Esophagus (tissue), 2 donors: ENCODE measurements around the gene NHLH2. TPM values are rescaled to one million over a fixed set of nuclear protein-coding genes. Genes with fewer than 3 reads are reported as not detected.

Experiments used
- H3K27ac ChIP-seq, 2 donors: one replicate each; pipeline ENCODE4 v1.5.1; 2013; ENCODE audit warnings: low read depth in 2 of 2, mild to moderate bottlenecking in 2 of 2, inconsistent platforms in 1 of 2, low read length in 1 of 2, moderate library complexity in 1 of 2
- H3K27me3 ChIP-seq, 2 donors: one replicate each; pipeline ENCODE4 v1.6.1; 2013; ENCODE audit warnings: low read length in 2 of 2, control low read depth in 1 of 2, mild to moderate bottlenecking in 1 of 2; ENCODE audit not compliant: insufficient read depth in 2 of 2, control insufficient read depth in 1 of 2
- H3K36me3 ChIP-seq, 2 donors: one replicate each; pipeline ENCODE4 v1.6.1; 2013; ENCODE audit warnings: low read length in 1 of 2; ENCODE audit not compliant: control insufficient read depth in 2 of 2, insufficient read depth in 2 of 2
- H3K4me1 ChIP-seq, 2 donors: one replicate each; pipeline ENCODE4 v1.6.1; 2013; ENCODE audit warnings: low read length in 1 of 2; ENCODE audit not compliant: control insufficient read depth in 2 of 2, insufficient read depth in 2 of 2
- H3K4me3 ChIP-seq, 2 donors: one replicate each; pipeline ENCODE4 v1.5.1; 2013; ENCODE audit warnings: low read length in 2 of 2, mild to moderate bottlenecking in 2 of 2, low read depth in 1 of 2, moderate library complexity in 1 of 2
- H3K9me3 ChIP-seq, 2 donors: one replicate each; pipeline ENCODE4 v1.6.1; 2013; ENCODE audit warnings: mild to moderate bottlenecking in 2 of 2, low read depth in 1 of 2, low read length in 1 of 2, moderate library complexity in 1 of 2; ENCODE audit not compliant: control insufficient read depth in 2 of 2, insufficient read depth in 1 of 2
- WGBS, 2 donors: extraction: QIAGEN DNeasy Blood & Tissue Kit; methylation state at CpG; one replicate each; pipeline ENCODE4 v1.1.7; 2013; 5-methylcytosine and 5-hydroxymethylcytosine counted together
- polyA plus RNA-seq, 2 donors: library from polyadenylated mRNA; stranded (reverse); fragments of 200-250 nt; gene quantifications; one replicate each; pipeline ENCODE4 v1.2.3, GENCODE V29; 2013
- donor health status: healthy with polysubstance abuse.
- donor health status: Bipolar disorder and iron deficiency.

The NHLH2 gene
- polyA plus RNA-seq, 2 donors = 1.3 to 1.8 TPM

DNA sequence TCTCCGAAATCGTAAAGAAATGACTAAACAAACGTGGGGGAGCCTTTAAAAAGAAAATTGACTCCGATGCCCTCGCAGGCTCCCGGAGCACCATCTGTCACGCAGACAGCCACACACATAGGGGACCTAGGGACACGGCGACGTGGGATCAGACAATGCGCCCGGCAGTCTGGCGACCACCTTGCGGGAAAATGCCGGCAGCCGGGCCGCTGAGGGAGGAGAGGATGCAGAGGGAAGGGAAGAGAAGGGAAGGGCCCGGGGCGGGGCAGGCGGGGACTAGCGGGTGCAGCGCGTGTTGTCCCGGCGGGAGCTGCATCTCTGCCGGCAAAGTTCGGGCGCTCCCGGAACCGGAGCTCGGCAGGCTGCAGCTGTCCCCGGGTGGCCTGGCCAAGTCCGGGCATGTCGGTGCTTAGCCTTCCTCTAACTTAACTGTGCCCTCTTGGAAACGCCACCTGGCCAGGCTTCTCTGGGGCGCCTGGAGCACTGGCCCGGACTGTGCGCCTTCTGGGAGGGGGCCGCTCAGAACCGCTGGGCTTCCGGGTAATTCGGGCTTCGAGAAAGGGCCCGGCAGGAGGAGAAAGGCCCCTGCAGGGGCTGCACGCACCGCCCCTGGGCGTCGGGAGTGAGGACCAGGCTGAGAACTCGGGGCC, 1.8 kb downstream of the NHLH2 start:
- Histone ChIP-seq H3K4me3 (peak overlapping the region; percentile 59), H3K27me3 (no peaks in the 10 kb centered on the region), H3K4me1 (peaks cover 0 to 3% of the 10 kb centered on the region in 2 donors), H3K27ac (peak overlapping the region; percentile 73 to 83), H3K9me3 (peaks cover 0 to 2% of the 10 kb centered on the region in 2 donors), H3K36me3 (no peaks in the 10 kb centered on the region)
- WGBS, 2 donors = 2% methylated on average over 44 to 49 of the region's 49 CpGs

DNA sequence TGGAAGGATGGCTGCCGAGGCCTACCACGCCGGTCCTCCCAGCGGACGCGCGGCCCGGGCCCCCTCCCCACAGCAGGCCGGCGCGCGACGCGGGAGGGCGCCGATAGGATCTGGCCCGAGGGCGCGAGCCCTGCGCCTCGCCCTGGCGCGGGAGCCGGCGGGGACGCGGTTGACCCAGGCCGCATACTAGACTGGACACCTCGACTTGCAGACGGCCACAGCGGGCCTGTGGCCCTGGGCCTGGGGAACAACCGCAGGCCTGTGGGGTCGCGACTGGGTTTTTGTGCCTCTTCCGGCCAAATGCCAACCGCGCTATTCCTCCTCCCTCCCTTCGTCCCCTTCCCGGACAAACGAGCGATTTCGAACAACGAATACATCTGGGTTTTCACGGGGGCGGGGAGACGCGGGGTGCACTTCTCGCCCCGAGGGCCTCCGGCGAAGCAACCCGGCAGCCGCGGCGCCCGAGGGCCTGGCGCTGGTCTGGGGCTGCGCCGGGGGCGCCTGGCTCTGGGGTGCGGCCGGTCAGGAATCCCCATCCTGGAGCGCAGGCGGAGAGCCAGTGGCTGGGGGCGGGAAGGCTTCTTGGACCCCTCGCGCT, 2.4 kb downstream of the NHLH2 start:
- peak overlapping the region; percentile 73 to 83 for H3K27ac ChIP-seq
- peaks cover 0 to 3% of the 10 kb centered on the region in 2 donors for H3K4me1 ChIP-seq
- H3K9me3 ChIP-seq = peaks cover 0 to 2% of the 10 kb centered on the region in 2 donors
- H3K36me3 ChIP-seq = no peaks in the 10 kb centered on the region
- WGBS, 2 donors = 1 to 2% methylated on average over 64 to 67 of the region's 67 CpGs
- H3K4me3 ChIP-seq = peak overlapping the region; percentile 59
- no peaks in the 10 kb centered on the region for H3K27me3 ChIP-seq

- Histone ChIP-seq H3K9me3 (peaks cover 0 to 2% of the 10 kb centered on the region in 2 donors), H3K27me3 (no peaks in the 10 kb centered on the region), H3K36me3 (no peaks in the 10 kb centered on the region), H3K4me3 (peak overlapping the region; percentile 59), H3K4me1 (peaks cover 0 to 3% of the 10 kb centered on the region in 2 donors), H3K27ac (peak overlapping the region; percentile 73 to 83)
- WGBS, 2 donors = 4 to 5% methylated on average over 80 of the region's 80 CpGs
Observed at GRCh38 chr1:115837740-115838421, 3.0 kb downstream of the NHLH2 start.

DNA sequence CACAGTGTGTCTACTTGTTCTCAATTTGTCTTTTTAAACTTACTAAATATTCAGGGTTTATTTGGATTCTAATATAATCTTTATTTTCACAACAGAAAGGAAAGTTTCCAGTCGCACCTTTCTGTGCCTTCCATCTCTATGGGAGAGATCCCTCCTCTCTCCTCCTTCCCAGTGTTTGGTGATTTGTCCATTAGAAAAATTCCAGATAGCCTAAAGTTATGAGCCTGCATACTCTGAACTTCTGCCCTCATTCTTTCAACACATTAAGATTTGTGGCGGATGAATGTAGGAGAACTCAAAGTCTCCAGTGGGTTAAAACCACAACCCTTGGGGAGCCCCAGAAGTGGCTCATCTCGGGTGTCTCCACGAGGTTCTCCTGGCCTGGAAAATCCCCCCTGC, 3.6 kb downstream of the NHLH2 start:
- no peaks in the 10 kb centered on the region for H3K27me3 ChIP-seq
- H3K9me3 ChIP-seq = no peaks in the 10 kb centered on the region
- peak overlapping the region in 1 of 2 donors; percentile 73 for H3K27ac ChIP-seq
- H3K36me3 ChIP-seq = no peaks in the 10 kb centered on the region
- peak overlapping the region; percentile 59 for H3K4me3 ChIP-seq
- 22 to 29% methylated on average over 4 of the region's 4 CpGs for WGBS, 2 donors
- H3K4me1 ChIP-seq = peaks cover 0 to 3% of the 10 kb centered on the region in 2 donors

- Histone ChIP-seq H3K4me3 (no peak overlapping the region), H3K27ac (no peak overlapping the region), H3K9me3 (no peaks in the 10 kb centered on the region), H3K27me3 (no peaks in the 10 kb centered on the region), H3K4me1 (peaks cover 6 to 12% of the 10 kb centered on the region in 2 donors), H3K36me3 (no peaks in the 10 kb centered on the region)
- WGBS, 2 donors = 65 to 78% methylated on average over 5 of the region's 5 CpGs
Observed at GRCh38 chr1:115833856-115834255, 7.1 kb downstream of the NHLH2 start.

DNA sequence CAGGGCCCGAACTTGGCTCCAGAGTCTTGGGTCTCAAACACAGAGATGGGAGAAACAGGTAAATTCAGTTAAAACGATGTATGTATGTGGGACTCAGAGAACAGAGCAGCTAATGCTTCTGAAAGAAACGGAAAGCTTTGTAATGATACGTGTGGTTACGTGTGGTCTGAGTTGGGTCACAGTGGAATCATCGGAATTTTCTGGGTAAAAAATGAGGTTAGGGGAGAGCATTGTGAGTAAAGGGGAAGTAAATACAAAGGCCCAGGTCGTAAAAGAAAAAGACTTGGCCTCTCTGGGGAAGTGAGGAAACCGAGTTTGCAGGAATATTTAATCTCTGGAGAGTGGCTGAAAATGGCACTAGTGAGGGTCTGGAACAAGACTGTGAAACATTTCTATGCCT, 8.3 kb downstream of the NHLH2 start:
- Histone ChIP-seq H3K36me3 (no peaks in the 10 kb centered on the region), H3K27ac (no peak overlapping the region), H3K27me3 (no peaks in the 10 kb centered on the region), H3K4me3 (no peak overlapping the region), H3K9me3 (no peaks in the 10 kb centered on the region), H3K4me1 (peaks cover 6 to 15% of the 10 kb centered on the region in 2 donors)
- WGBS, 2 donors = 87 to 90% methylated on average over 8 of the region's 8 CpGs

- H3K9me3 ChIP-seq = no peaks in the 10 kb centered on the region
- no peak overlapping the region for H3K4me3 ChIP-seq
- no peaks in the 10 kb centered on the region for H3K36me3 ChIP-seq
- WGBS, 2 donors = 53 to 61% methylated on average over 3 of the region's 3 CpGs
- H3K4me1 ChIP-seq = peaks cover 6 to 15% of the 10 kb centered on the region in 2 donors
- no peaks in the 10 kb centered on the region for H3K27me3 ChIP-seq
- H3K27ac ChIP-seq = peak overlapping the region; percentile 49 to 70
Observed at GRCh38 chr1:115830963-115831362, 10.0 kb downstream of the NHLH2 start.

GRCh38 chr1:115829947-115830346, 11.0 kb downstream of the NHLH2 start:
- Histone ChIP-seq H3K4me1 (peaks cover 6 to 15% of the 10 kb centered on the region in 2 donors), H3K27me3 (no peaks in the 10 kb centered on the region), H3K4me3 (no peak overlapping the region), H3K9me3 (no peaks in the 10 kb centered on the region), H3K36me3 (no peaks in the 10 kb centered on the region), H3K27ac (peak overlapping the region; percentile 24 to 68)
- WGBS, 2 donors = 79 to 80% methylated on average over 3 of the region's 3 CpGs

DNA sequence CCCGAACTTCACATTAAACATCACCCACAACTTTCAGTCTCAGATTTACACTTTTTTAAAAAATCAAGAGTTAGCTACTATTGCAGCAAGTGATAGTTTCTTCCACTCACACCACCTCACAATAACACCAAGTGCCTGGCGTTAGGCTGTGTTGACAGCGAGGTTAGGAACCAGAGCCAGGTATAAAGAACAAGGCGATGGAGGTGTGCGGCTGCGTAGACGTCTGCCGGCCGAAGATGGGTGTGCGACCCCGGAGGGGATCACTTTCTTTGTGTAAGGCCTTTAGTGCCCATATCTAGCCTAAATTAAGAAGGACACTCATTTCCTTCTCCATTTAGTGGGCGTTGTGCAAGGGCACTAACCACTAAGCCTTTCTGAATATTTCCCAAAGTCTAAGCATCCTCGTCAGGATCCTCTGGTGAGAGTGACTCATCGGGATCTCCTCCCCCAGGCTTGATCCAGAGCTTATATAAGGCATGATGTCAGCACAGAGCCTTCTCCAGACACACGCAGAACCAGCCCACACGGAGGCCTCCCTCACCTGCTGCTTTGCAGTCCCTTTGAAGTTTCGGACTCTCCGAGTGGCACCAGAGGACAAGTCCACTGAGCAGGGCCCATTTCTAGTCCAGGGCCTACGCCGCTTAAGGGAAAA, 11.8 kb downstream of the NHLH2 start:
- WGBS, 2 donors = 52 to 62% methylated on average over 20 of the region's 20 CpGs
- H3K4me3 ChIP-seq = peak overlapping the region; percentile 45 to 56
- peak overlapping the region; percentile 84 to 91 for H3K27ac ChIP-seq
- no peaks in the 10 kb centered on the region for H3K27me3 ChIP-seq
- peaks cover 6 to 15% of the 10 kb centered on the region in 2 donors for H3K4me1 ChIP-seq
- no peaks in the 10 kb centered on the region for H3K9me3 ChIP-seq
- no peaks in the 10 kb centered on the region for H3K36me3 ChIP-seq
